Cardiac fibroblast (primary cell): ENCODE results near the gene PSG6.
A peak's percentile ranks its signal among the peaks of the same experiment; 100 is the strongest.
"Not testable (repeated sequence)": the region's sequence is repeated elsewhere in the genome, so short reads cannot be mapped to it uniquely, and the experiment has no call there.

Experiments used
- DNase-seq, 2 donors: peaks; one replicate each; pipeline versions ENCODE4 v3.0.0 to v3.0.0-alpha.2; 2010; ENCODE audit warnings: low read depth in 2 of 2
- H3K4me3 ChIP-seq, 2 donors: replicated peaks in 1 of 2; 1 replicate in 1 of 2; 2 replicates in 1 of 2; pipeline ENCODE4 v1.5.1; 2011; ENCODE audit warnings: low read depth in 2 of 2, low read length in 2 of 2, mild to moderate bottlenecking in 2 of 2, moderate library complexity in 1 of 2
- TF ChIP-seq, protein P1 (sequence below): IDR thresholded peaks from one replicate; pipeline ENCODE4 v1.5.1; 2011; ENCODE audit warnings: low read depth, mild to moderate bottlenecking, low read length, inconsistent platforms

PSG6 gene

DNA sequence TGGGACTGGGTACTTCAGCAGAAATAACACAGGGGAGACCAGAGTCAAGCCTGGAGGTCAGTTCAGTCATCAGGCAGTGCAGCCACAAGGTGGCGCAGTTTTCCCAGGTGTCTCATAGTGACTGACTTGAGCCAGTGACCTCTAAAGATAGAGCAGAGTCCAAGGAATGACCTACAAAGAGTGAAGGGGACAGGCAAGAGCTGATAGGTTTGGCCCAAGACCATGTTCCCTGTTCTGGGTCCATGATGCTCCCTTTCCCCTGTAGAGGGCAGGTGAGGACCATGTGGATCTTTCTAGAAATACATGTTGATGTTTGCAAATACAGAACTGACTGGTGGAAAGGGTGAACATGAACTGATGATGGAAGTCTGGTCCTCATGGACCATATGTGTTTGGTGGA is 12.5 kb upstream of the PSG6 start:
- TF ChIP-seq, protein P1, sequence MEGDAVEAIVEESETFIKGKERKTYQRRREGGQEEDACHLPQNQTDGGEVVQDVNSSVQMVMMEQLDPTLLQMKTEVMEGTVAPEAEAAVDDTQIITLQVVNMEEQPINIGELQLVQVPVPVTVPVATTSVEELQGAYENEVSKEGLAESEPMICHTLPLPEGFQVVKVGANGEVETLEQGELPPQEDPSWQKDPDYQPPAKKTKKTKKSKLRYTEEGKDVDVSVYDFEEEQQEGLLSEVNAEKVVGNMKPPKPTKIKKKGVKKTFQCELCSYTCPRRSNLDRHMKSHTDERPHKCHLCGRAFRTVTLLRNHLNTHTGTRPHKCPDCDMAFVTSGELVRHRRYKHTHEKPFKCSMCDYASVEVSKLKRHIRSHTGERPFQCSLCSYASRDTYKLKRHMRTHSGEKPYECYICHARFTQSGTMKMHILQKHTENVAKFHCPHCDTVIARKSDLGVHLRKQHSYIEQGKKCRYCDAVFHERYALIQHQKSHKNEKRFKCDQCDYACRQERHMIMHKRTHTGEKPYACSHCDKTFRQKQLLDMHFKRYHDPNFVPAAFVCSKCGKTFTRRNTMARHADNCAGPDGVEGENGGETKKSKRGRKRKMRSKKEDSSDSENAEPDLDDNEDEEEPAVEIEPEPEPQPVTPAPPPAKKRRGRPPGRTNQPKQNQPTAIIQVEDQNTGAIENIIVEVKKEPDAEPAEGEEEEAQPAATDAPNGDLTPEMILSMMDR = peak; percentile 41
- peak; percentile 8 to 59 for DNase-seq
- H3K4me3 ChIP-seq = not testable (repeated sequence)

DNA sequence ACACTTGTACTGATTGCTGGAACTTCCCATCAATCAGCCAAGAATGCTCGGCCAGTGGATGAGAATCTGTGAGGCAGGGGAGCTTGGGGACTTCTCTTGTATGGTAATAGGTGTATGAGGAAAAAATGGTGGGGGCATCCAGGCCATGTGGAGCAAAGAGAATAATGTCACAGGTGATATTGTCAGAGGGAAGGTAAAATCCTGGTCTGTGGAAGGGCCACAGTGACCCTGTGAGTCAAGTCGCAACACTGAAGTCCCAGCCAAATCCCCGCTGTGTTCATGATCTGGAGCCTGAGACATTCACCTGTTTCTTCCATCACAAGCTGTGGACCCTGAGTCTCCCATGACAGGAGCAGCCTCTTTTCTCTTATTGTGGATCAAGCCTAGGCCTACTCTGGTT is 11.2 kb upstream of the PSG6 start:
- H3K4me3 ChIP-seq = no peak overlapping the region
- TF ChIP-seq, protein P1 = no peak
- no peak for DNase-seq

- DNase-seq = no peak
- TF ChIP-seq, protein P1 = no peak
Measured at GRCh38 chr19:42926781-42927180, 9.1 kb upstream of the PSG6 start.

DNA sequence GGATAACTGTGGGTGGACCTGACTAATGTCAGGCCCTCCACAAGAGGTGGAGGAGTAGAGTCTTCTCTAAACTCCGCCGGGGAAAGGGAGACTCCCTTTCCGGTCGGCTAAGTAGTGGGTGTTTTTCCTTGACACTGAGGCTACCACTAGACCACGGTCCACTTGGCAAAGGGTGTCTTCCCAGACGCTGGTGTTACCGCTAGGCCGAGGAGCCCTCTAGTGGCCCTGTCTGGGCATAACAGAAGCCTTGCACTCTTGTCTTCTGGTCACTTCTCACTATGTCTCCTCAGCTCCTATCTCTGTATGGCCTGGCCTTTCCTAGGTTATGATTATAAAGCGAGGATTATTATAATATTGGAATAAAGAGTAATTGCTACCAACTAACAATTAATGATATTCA is 5.4 kb upstream of the PSG6 start:
- peak; percentile 50 to 78 for DNase-seq
- H3K4me3 ChIP-seq = not testable (repeated sequence)
- TF ChIP-seq, protein P1 = peak; percentile 80

More at GRCh38 chr19:42926781-42927180, 9.1 kb upstream of the PSG6 start:
- H3K4me3 ChIP-seq = no peak overlapping the region

DNA sequence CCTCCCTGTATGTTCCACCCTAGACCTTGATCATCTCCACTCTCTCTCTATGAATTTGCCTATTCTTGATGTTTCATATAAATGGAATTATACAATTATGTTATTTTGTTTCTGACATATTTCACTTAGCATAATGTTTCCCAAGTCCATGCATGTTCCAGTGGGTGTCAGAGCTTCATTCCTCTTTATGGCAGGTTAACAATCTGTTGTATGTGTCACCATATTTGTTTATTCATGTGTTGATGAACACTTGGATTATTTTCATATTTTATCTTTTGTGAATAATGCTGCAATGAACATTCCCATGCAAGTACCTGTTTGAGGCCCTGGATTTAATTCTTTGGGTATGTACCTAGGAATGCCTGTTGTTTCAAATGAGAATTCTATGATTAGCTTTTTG is 3.3 kb upstream of the PSG6 start:
- not testable (repeated sequence) for DNase-seq, H3K4me3 ChIP-seq

DNA sequence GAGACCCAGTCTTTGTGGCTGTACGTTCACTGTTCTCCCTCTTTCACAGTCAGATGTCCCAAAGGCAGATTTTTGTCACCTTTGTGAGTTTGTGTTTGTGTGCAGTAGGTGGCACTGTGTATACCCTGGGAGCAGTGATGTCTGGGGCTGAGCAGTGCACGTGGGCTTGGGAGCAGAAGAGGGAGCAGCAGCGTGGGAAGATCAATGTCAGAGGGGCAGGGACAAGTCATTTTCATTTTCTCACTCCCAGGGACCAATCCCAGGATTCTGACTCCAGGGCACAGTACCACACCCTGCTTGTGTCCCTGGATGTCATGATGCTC is 2.0 kb upstream of the PSG6 start:
- DNase-seq = peak in 1 of 2 donors; percentile 29
- no peak overlapping the region for H3K4me3 ChIP-seq
- TF ChIP-seq, protein P1 = no peak

- TF ChIP-seq, protein P1 = peak; percentile 62
- not testable (repeated sequence) for H3K4me3 ChIP-seq
- DNase-seq = peak in 1 of 2 donors; percentile 35
Measured at GRCh38 chr19:42919070-42919756, 1.5 kb upstream of the PSG6 start.

DNA sequence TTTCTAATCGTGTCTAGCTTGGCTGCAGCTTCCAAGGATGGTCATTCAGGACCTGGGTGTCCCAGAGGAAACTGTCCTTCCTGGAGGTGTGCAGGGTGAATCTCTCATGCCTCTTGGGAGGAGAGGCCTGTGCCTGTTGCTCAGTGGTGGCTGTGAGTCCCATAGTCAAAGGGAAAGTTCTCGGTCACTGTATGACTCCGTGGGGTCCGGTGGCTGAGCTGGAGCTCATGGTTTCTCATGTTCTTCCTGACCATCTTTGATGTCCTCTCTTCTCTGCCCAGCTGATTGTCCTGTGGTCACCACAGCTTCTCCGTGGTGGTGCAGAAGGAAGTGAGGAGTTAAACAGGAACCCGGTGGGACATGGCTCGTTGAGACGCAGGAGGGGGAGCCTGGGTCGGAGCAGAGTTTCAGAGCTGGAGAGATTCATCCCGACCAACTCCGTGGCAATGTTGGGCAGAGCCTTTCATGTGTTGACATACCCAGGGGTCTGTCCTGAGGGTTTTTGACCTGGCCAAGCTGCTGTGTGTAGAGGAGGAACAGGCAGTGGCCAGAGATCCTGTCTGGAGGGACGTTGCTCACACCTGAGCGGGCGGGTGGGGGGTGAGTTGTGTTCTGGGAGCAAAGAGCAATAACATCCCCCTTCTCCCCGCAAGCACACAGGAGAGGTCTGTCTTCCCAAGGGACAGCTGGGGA is 829 bp upstream of the PSG6 start:
- DNase-seq, H3K4me3 ChIP-seq: not testable (repeated sequence)

- H3K4me3 ChIP-seq, DNase-seq: not testable (repeated sequence)
Measured at GRCh38 chr19:42916931-42917330, 763 bp downstream of the PSG6 start.

GRCh38 chr19:42913516-42913915 is 4.2 kb downstream of the PSG6 start:
- not testable (repeated sequence) for H3K4me3 ChIP-seq, DNase-seq

DNA sequence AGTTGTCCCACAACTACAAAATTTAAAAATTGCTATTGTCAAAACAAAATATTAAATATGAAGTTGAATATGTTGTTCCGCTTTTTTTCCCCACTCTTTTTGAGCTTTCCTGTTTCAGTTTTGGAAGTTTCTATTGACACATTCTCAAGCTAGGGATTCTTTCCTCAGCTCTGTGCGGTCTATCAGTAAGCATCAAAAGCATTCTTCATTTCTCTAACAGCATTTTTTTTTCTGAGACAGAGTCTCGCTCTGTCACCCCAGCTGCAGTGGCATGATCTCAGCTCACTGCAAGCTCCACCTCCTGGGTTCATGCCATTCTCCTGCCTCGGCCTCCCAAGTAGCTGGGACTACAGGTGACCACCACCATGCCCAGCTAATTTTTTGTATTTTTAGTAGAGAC is 4.8 kb downstream of the PSG6 start:
- DNase-seq, H3K4me3 ChIP-seq: not testable (repeated sequence)
